Stomach smooth muscle (tissue), 2 donors: ENCODE results near the gene NLRP14.

Source experiments
- H3K27ac ChIP-seq: one replicate; pipeline ENCODE4 v1.7.0; 2013; ENCODE audit warnings: mild to moderate bottlenecking, low read length, inconsistent platforms
- H3K27me3 ChIP-seq, 2 donors: one replicate each; pipeline ENCODE4 v1.7.0; 2013; ENCODE audit warnings: low read length in 2 of 2; ENCODE audit not compliant: insufficient read depth in 2 of 2, control insufficient read depth in 1 of 2
- H3K36me3 ChIP-seq, 2 donors: one replicate each; pipeline ENCODE4 v1.7.0; 2013; ENCODE audit warnings: low read length in 2 of 2; ENCODE audit not compliant: control insufficient read depth in 2 of 2, insufficient read depth in 2 of 2
- H3K4me1 ChIP-seq: one replicate; pipeline ENCODE4 v1.7.0; 2013; ENCODE audit warnings: low read length; ENCODE audit not compliant: control insufficient read depth, insufficient read depth
- H3K4me3 ChIP-seq, 2 donors: one replicate each; pipeline ENCODE4 v1.7.0; 2013; ENCODE audit warnings: low read length in 2 of 2
- H3K9ac ChIP-seq, 2 donors: one replicate each; pipeline ENCODE4 v1.7.0; 2013; ENCODE audit warnings: low read length in 2 of 2, mild to moderate bottlenecking in 1 of 2
- H3K9me3 ChIP-seq, 2 donors: one replicate each; pipeline ENCODE4 v1.7.0; 2013; ENCODE audit warnings: low read length in 2 of 2; ENCODE audit not compliant: control insufficient read depth in 2 of 2
- donor health status: healthy.
- donor health status: Pancreatic carcinoma.

NLRP14 gene

GRCh38 chr11:7056828-7057513 is 36.7 kb downstream of the NLRP14 start:
- H3K9ac ChIP-seq, result no peak overlapping the region
- no peak overlapping the region for H3K27ac ChIP-seq
- H3K27me3 ChIP-seq, result no peaks in the 10 kb centered on the region
- H3K4me1 ChIP-seq, result no peaks in the 10 kb centered on the region
- no peaks in the 10 kb centered on the region for H3K36me3 ChIP-seq
- no peaks in the 10 kb centered on the region for H3K9me3 ChIP-seq
- no peak overlapping the region for H3K4me3 ChIP-seq

- Histone ChIP-seq H3K9me3 (no peaks in the 10 kb centered on the region), H3K4me3 (no peak overlapping the region), H3K27ac (no peak overlapping the region), H3K36me3 (no peaks in the 10 kb centered on the region), H3K27me3 (no peaks in the 10 kb centered on the region), H3K4me1 (no peaks in the 10 kb centered on the region), H3K9ac (no peak overlapping the region)
Observed at GRCh38 chr11:7057641-7058040, 37.4 kb downstream of the NLRP14 start.

- Histone ChIP-seq H3K27ac (no peak overlapping the region), H3K27me3 (no peaks in the 10 kb centered on the region), H3K4me3 (no peak overlapping the region), H3K4me1 (no peaks in the 10 kb centered on the region), H3K9me3 (no peaks in the 10 kb centered on the region), H3K36me3 (no peaks in the 10 kb centered on the region), H3K9ac (no peak overlapping the region)
Observed at GRCh38 chr11:7060868-7061267, 40.6 kb downstream of the NLRP14 start.

- H3K9me3 ChIP-seq, result no peaks in the 10 kb centered on the region
- H3K27ac ChIP-seq, result no peak overlapping the region
- H3K9ac ChIP-seq, result no peak overlapping the region
- H3K4me3 ChIP-seq, result no peak overlapping the region
- no peaks in the 10 kb centered on the region for H3K36me3 ChIP-seq
- H3K27me3 ChIP-seq, result no peaks in the 10 kb centered on the region
- no peaks in the 10 kb centered on the region for H3K4me1 ChIP-seq
Observed at GRCh38 chr11:7062534-7062933, 42.3 kb downstream of the NLRP14 start.

- no peaks in the 10 kb centered on the region for H3K9me3 ChIP-seq
- H3K4me1 ChIP-seq, result no peaks in the 10 kb centered on the region
- H3K4me3 ChIP-seq, result no peak overlapping the region
- no peak overlapping the region for H3K9ac ChIP-seq
- no peaks in the 10 kb centered on the region for H3K36me3 ChIP-seq
- H3K27me3 ChIP-seq, result peaks cover 0 to 4% of the 10 kb centered on the region in 2 donors
- H3K27ac ChIP-seq, result no peak overlapping the region
Observed at GRCh38 chr11:7072401-7073028, 52.2 kb downstream of the NLRP14 start.

- H3K27me3 ChIP-seq, result peaks cover 0 to 4% of the 10 kb centered on the region in 2 donors
- H3K9ac ChIP-seq, result no peak overlapping the region
- H3K36me3 ChIP-seq, result no peaks in the 10 kb centered on the region
- H3K4me1 ChIP-seq, result no peaks in the 10 kb centered on the region
- H3K4me3 ChIP-seq, result no peak overlapping the region
- H3K9me3 ChIP-seq, result peaks cover 8% of the 10 kb centered on the region in 2 donors
- H3K27ac ChIP-seq, result no peak overlapping the region
Observed at GRCh38 chr11:7077101-7077500, 56.8 kb downstream of the NLRP14 start.

- Histone ChIP-seq H3K9me3 (peaks cover 8% of the 10 kb centered on the region in 2 donors), H3K36me3 (no peaks in the 10 kb centered on the region), H3K4me1 (no peaks in the 10 kb centered on the region), H3K27ac (no peak overlapping the region), H3K27me3 (peaks cover 0 to 4% of the 10 kb centered on the region in 2 donors), H3K9ac (no peak overlapping the region), H3K4me3 (no peak overlapping the region)
Observed at GRCh38 chr11:7079545-7080135, 59.4 kb downstream of the NLRP14 start.

- no peak overlapping the region for H3K27ac ChIP-seq
- H3K36me3 ChIP-seq, result no peaks in the 10 kb centered on the region
- no peaks in the 10 kb centered on the region for H3K4me1 ChIP-seq
- H3K9ac ChIP-seq, result no peak overlapping the region
- no peak overlapping the region for H3K4me3 ChIP-seq
- H3K27me3 ChIP-seq, result peaks cover 0 to 4% of the 10 kb centered on the region in 2 donors
- H3K9me3 ChIP-seq, result peaks cover 8% of the 10 kb centered on the region in 2 donors
Observed at GRCh38 chr11:7080900-7081299, 60.6 kb downstream of the NLRP14 start.

- no peak overlapping the region for H3K4me3 ChIP-seq
- H3K4me1 ChIP-seq, result no peaks in the 10 kb centered on the region
- H3K27ac ChIP-seq, result no peak overlapping the region
- no peaks in the 10 kb centered on the region for H3K36me3 ChIP-seq
- H3K9ac ChIP-seq, result no peak overlapping the region
- H3K9me3 ChIP-seq, result peaks cover 8% of the 10 kb centered on the region in 2 donors
- peaks cover 0 to 4% of the 10 kb centered on the region in 2 donors for H3K27me3 ChIP-seq
Observed at GRCh38 chr11:7081441-7081840, 61.2 kb downstream of the NLRP14 start.

GRCh38 chr11:7088921-7089320 is 68.6 kb downstream of the NLRP14 start, which contains the start of gene RBMXL2:
Gene RBMXL2 (plus strand): TSS chr11:7088998. CDS start chr11:7089121, 123 bp downstream.
- H3K9me3 ChIP-seq, result no peaks in the 10 kb centered on the region
- no peak within 1 kb of the TSS for H3K9ac ChIP-seq
- no peak within 1 kb of the TSS for H3K27ac ChIP-seq
- H3K36me3 ChIP-seq, result no peaks in the 10 kb centered on the region
- no peaks in the 10 kb centered on the region for H3K4me1 ChIP-seq
- H3K4me3 ChIP-seq, result no peak within 1 kb of the TSS
- peaks cover 3 to 6% of the 10 kb centered on the region in 2 donors for H3K27me3 ChIP-seq
